ENCODE data around the gene RNPEPL1.
"Not testable (repeated sequence)": the region's sequence is repeated elsewhere in the genome, so short reads cannot be mapped to it uniquely, and the experiment has no call there.

The RNPEPL1 gene

GRCh38 chr2:240520974-240521350, 47.3 kb upstream of the RNPEPL1 start:
- Histone ChIP-seq H3K18ac (ENCODE audit: low read length) (no peak overlapping the region), H4K12ac (ENCODE audit: low read depth, low read length) (no peak overlapping the region), H3K4me1 (ENCODE audit: control insufficient read depth in 1 of 2, insufficient read depth in 2 of 2, low read length in 2 of 2) (no peaks in the 10 kb centered on the region), H3K4me2 (ENCODE audit: low read length) (no peak overlapping the region), H2AK5ac (ENCODE audit: low read length) (no peak overlapping the region), H3K14ac (ENCODE audit: low read length) (no peak overlapping the region), H2BK12ac (ENCODE audit: low read length) (no peak overlapping the region), H3K27me3 (ENCODE audit: insufficient read depth, low read length) (peaks cover 7% of the 10 kb centered on the region), H3K9me3 (ENCODE audit: insufficient read depth, low read depth, low read length) (peaks cover 52% of the 10 kb centered on the region), H3K79me2 (ENCODE audit: control insufficient read depth, insufficient read depth, low read length, poor library complexity) (no peaks in the 10 kb centered on the region), H3K4ac (ENCODE audit: low read depth, low read length) (no peak overlapping the region), H4K8ac (ENCODE audit: low read depth, low read length) (no peak overlapping the region), H3K27ac (ENCODE audit: low read depth, low read length) (no peak overlapping the region), H2BK5ac (ENCODE audit: low read depth, low read length, poor library complexity) (no peak overlapping the region), H3K23ac (ENCODE audit: low read length) (no peak overlapping the region), H2AFZ (ENCODE audit: insufficient read depth, low read length, poor library complexity) (no peak overlapping the region), H2BK120ac (ENCODE audit: insufficient read depth, low read length, poor library complexity) (no peak overlapping the region), H3K36me3 (ENCODE audit: control insufficient read depth in 1 of 2, insufficient read depth in 2 of 2, low read length in 2 of 2) (peaks cover 26 to 30% of the 10 kb centered on the region in 2 experiments), H3K9ac (ENCODE audit: low read length) (no peak overlapping the region), H3K4me3 (ENCODE audit: low read depth, low read length) (no peak overlapping the region), H3K79me1 (ENCODE audit: low read length) (no peaks in the 10 kb centered on the region), H4K91ac (ENCODE audit: low read depth, low read length) (no peak overlapping the region)
- no peak for DNase-seq
- WGBS (ENCODE audit: extremely low coverage, insufficient coverage, insufficient read length): no CpG with 5 or more reads among the region's 12 CpGs

- H3K4me1 ChIP-seq (ENCODE audit: control insufficient read depth in 1 of 2, insufficient read depth in 2 of 2, low read length in 2 of 2); H4K12ac ChIP-seq (ENCODE audit: low read depth, low read length); H4K91ac ChIP-seq (ENCODE audit: low read depth, low read length); H3K79me2 ChIP-seq (ENCODE audit: control insufficient read depth, insufficient read depth, low read length, poor library complexity); DNase-seq; H2BK5ac ChIP-seq (ENCODE audit: low read depth, low read length, poor library complexity); H3K14ac ChIP-seq (ENCODE audit: low read length); H4K8ac ChIP-seq (ENCODE audit: low read depth, low read length); H2AFZ ChIP-seq (ENCODE audit: insufficient read depth, low read length, poor library complexity); H3K23ac ChIP-seq (ENCODE audit: low read length); H3K9ac ChIP-seq (ENCODE audit: low read length); H3K4ac ChIP-seq (ENCODE audit: low read depth, low read length); H3K27ac ChIP-seq (ENCODE audit: low read depth, low read length); H2AK5ac ChIP-seq (ENCODE audit: low read length); H3K18ac ChIP-seq (ENCODE audit: low read length); H2BK120ac ChIP-seq (ENCODE audit: insufficient read depth, low read length, poor library complexity); H3K79me1 ChIP-seq (ENCODE audit: low read length); H3K4me2 ChIP-seq (ENCODE audit: low read length); H3K4me3 ChIP-seq (ENCODE audit: low read depth, low read length); H2BK12ac ChIP-seq (ENCODE audit: low read length); H3K27me3 ChIP-seq (ENCODE audit: insufficient read depth, low read length): not testable (repeated sequence)
- H3K36me3 ChIP-seq (ENCODE audit: control insufficient read depth in 1 of 2, insufficient read depth in 2 of 2, low read length in 2 of 2): peaks cover 29 to 32% of the 10 kb centered on the region in 2 experiments
- no CpG with 5 or more reads among the region's 5 CpGs for WGBS (ENCODE audit: extremely low coverage, insufficient coverage, insufficient read length)
- H3K9me3 ChIP-seq (ENCODE audit: insufficient read depth, low read depth, low read length): peaks cover 59% of the 10 kb centered on the region
These were observed 46.4 kb upstream of the RNPEPL1 start for GRCh38 chr2:240521885-240522284.

- H2BK12ac ChIP-seq (ENCODE audit: low read length): no peak overlapping the region
- peaks cover 59% of the 10 kb centered on the region for H3K9me3 ChIP-seq (ENCODE audit: insufficient read depth, low read depth, low read length)
- H3K36me3 ChIP-seq (ENCODE audit: control insufficient read depth in 1 of 2, insufficient read depth in 2 of 2, low read length in 2 of 2): peaks cover 29 to 32% of the 10 kb centered on the region in 2 experiments
- H2BK5ac ChIP-seq (ENCODE audit: low read depth, low read length, poor library complexity): no peak overlapping the region
- no peaks in the 10 kb centered on the region for H3K79me1 ChIP-seq (ENCODE audit: low read length)
- no peak overlapping the region for H3K14ac ChIP-seq (ENCODE audit: low read length)
- no peak overlapping the region for H3K18ac ChIP-seq (ENCODE audit: low read length)
- no peak overlapping the region for H4K8ac ChIP-seq (ENCODE audit: low read depth, low read length)
- H3K4me3 ChIP-seq (ENCODE audit: low read depth, low read length): no peak overlapping the region
- no peak overlapping the region for H2BK120ac ChIP-seq (ENCODE audit: insufficient read depth, low read length, poor library complexity)
- no peak overlapping the region for H3K4ac ChIP-seq (ENCODE audit: low read depth, low read length)
- no peak overlapping the region for H2AFZ ChIP-seq (ENCODE audit: insufficient read depth, low read length, poor library complexity)
- no peak overlapping the region for H4K91ac ChIP-seq (ENCODE audit: low read depth, low read length)
- H3K27ac ChIP-seq (ENCODE audit: low read depth, low read length): no peak overlapping the region
- H3K79me2 ChIP-seq (ENCODE audit: control insufficient read depth, insufficient read depth, low read length, poor library complexity): no peaks in the 10 kb centered on the region
- H3K9ac ChIP-seq (ENCODE audit: low read length): no peak overlapping the region
- no peak for DNase-seq
- no CpG with 5 or more reads among the region's 12 CpGs for WGBS (ENCODE audit: extremely low coverage, insufficient coverage, insufficient read length)
- H3K27me3 ChIP-seq (ENCODE audit: insufficient read depth, low read length): peaks cover 7% of the 10 kb centered on the region
- no peak overlapping the region for H4K12ac ChIP-seq (ENCODE audit: low read depth, low read length)
- no peak overlapping the region for H3K4me2 ChIP-seq (ENCODE audit: low read length)
- H2AK5ac ChIP-seq (ENCODE audit: low read length): no peak overlapping the region
- no peaks in the 10 kb centered on the region for H3K4me1 ChIP-seq (ENCODE audit: control insufficient read depth in 1 of 2, insufficient read depth in 2 of 2, low read length in 2 of 2)
- no peak overlapping the region for H3K23ac ChIP-seq (ENCODE audit: low read length)
These were observed 45.9 kb upstream of the RNPEPL1 start for GRCh38 chr2:240522406-240522805.

- no peak overlapping the region for H4K91ac ChIP-seq (ENCODE audit: low read depth, low read length)
- H3K79me2 ChIP-seq (ENCODE audit: control insufficient read depth, insufficient read depth, low read length, poor library complexity): no peaks in the 10 kb centered on the region
- H2AFZ ChIP-seq (ENCODE audit: insufficient read depth, low read length, poor library complexity): no peak overlapping the region
- H3K4me1 ChIP-seq (ENCODE audit: control insufficient read depth in 1 of 2, insufficient read depth in 2 of 2, low read length in 2 of 2): no peaks in the 10 kb centered on the region
- H2BK120ac ChIP-seq (ENCODE audit: insufficient read depth, low read length, poor library complexity): no peak overlapping the region
- no peak overlapping the region for H3K4me3 ChIP-seq (ENCODE audit: low read depth, low read length)
- no peak overlapping the region for H3K14ac ChIP-seq (ENCODE audit: low read length)
- no peaks in the 10 kb centered on the region for H3K79me1 ChIP-seq (ENCODE audit: low read length)
- no peak overlapping the region for H3K4ac ChIP-seq (ENCODE audit: low read depth, low read length)
- no peak overlapping the region for H2AK5ac ChIP-seq (ENCODE audit: low read length)
- H3K27me3 ChIP-seq (ENCODE audit: insufficient read depth, low read length): peaks cover 7% of the 10 kb centered on the region
- H3K9me3 ChIP-seq (ENCODE audit: insufficient read depth, low read depth, low read length): peaks cover 63% of the 10 kb centered on the region
- H3K18ac ChIP-seq (ENCODE audit: low read length): no peak overlapping the region
- no peak overlapping the region for H3K27ac ChIP-seq (ENCODE audit: low read depth, low read length)
- peaks cover 30 to 33% of the 10 kb centered on the region in 2 experiments for H3K36me3 ChIP-seq (ENCODE audit: control insufficient read depth in 1 of 2, insufficient read depth in 2 of 2, low read length in 2 of 2)
- no peak overlapping the region for H2BK12ac ChIP-seq (ENCODE audit: low read length)
- H2BK5ac ChIP-seq (ENCODE audit: low read depth, low read length, poor library complexity): no peak overlapping the region
- no peak for DNase-seq
- H3K9ac ChIP-seq (ENCODE audit: low read length): no peak overlapping the region
- no peak overlapping the region for H4K8ac ChIP-seq (ENCODE audit: low read depth, low read length)
- no CpG with 5 or more reads among the region's 32 CpGs for WGBS (ENCODE audit: extremely low coverage, insufficient coverage, insufficient read length)
- no peak overlapping the region for H4K12ac ChIP-seq (ENCODE audit: low read depth, low read length)
- no peak overlapping the region for H3K23ac ChIP-seq (ENCODE audit: low read length)
- no peak overlapping the region for H3K4me2 ChIP-seq (ENCODE audit: low read length)
These were observed 44.6 kb upstream of the RNPEPL1 start for GRCh38 chr2:240523451-240524281.
